Endodermal cell (in vitro differentiated cells): ENCODE data around the gene RBM25. TPM values are rescaled to one million over a fixed set of nuclear protein-coding genes. Genes with fewer than 3 reads are reported as not detected.
A peak's percentile ranks its signal among the peaks of the same experiment; 100 is the strongest.
"Not testable (repeated sequence)": the region's sequence is repeated elsewhere in the genome, so short reads cannot be mapped to it uniquely, and the experiment has no call there.

Experiments used
- DNase-seq: peaks from one replicate; pipeline ENCODE4 v3.0.0-alpha.2; 2017
- H3K27ac ChIP-seq: 2 replicates; pipeline ENCODE4 v1.5.1; 2013; ENCODE audit warnings: mild to moderate bottlenecking, low read depth, low read length, moderate library complexity
- H3K27me3 ChIP-seq: 2 replicates; pipeline ENCODE4 v1.6.1; 2013; ENCODE audit warnings: mild to moderate bottlenecking, low read length, moderate library complexity; ENCODE audit not compliant: insufficient read depth, control insufficient read depth, poor library complexity, severe bottlenecking
- H3K36me3 ChIP-seq: 2 replicates; pipeline ENCODE4 v1.7.0; 2013; ENCODE audit warnings: mild to moderate bottlenecking, low read length, moderate library complexity; ENCODE audit not compliant: control insufficient read depth, insufficient read depth
- H3K4me1 ChIP-seq: one replicate; pipeline ENCODE4 v1.7.0; 2013; ENCODE audit warnings: low read length; ENCODE audit not compliant: control insufficient read depth, insufficient read depth
- H3K4me3 ChIP-seq: 2 replicates; pipeline ENCODE4 v1.5.1; 2013; ENCODE audit warnings: mild to moderate bottlenecking, low read length, moderate library complexity
- H3K9ac ChIP-seq: 2 replicates; pipeline ENCODE4 v1.6.1; 2013; ENCODE audit warnings: mild to moderate bottlenecking, low read length, moderate library complexity; ENCODE audit not compliant: poor library complexity, severe bottlenecking; ENCODE audit errors: extremely low read depth
- H3K9me3 ChIP-seq: 2 replicates; pipeline ENCODE4 v1.6.1; 2013; ENCODE audit warnings: mild to moderate bottlenecking, low read length, moderate library complexity; ENCODE audit not compliant: control insufficient read depth
- H3K27ac Mint-ChIP-seq: 2 replicates; pipeline ENCODE4 v1.8.0; 2020; ENCODE audit warnings: mixed read lengths
- H3K27me3 Mint-ChIP-seq: 2 replicates; pipeline ENCODE4 v1.8.0; 2021; ENCODE audit warnings: mild to moderate bottlenecking, mixed read lengths; ENCODE audit not compliant: insufficient read depth
- H3K36me3 Mint-ChIP-seq: 2 replicates; pipeline ENCODE4 v1.8.0; 2020; ENCODE audit warnings: low read depth, mixed read lengths
- H3K4me1 Mint-ChIP-seq: 2 replicates; pipeline ENCODE4 v1.8.0; 2020; ENCODE audit warnings: mixed read lengths
- H3K4me3 Mint-ChIP-seq: 2 replicates; pipeline ENCODE4 v1.8.0; 2020; ENCODE audit warnings: mild to moderate bottlenecking, moderate library complexity, mixed read lengths
- H3K9me3 Mint-ChIP-seq: 2 replicates; pipeline ENCODE4 v1.8.0; 2020; ENCODE audit warnings: mild to moderate bottlenecking, mixed read lengths
- CTCF ChIP-seq: fragments of 200-600 bp; sonication (generic); conservative IDR thresholded peaks from 2 replicates; pipeline ENCODE4 v1.5.0; 2021; ENCODE audit warnings: antibody characterized with exemption, mild to moderate bottlenecking
- WGBS, 2 experiments: methylation state at CpG; one replicate each; pipeline versions ENCODE4 v1.1.5 to v1.1.7; 2013; ENCODE audit warnings: missing lambda C conversion rate in 2 of 2, mixed read lengths in 1 of 2; ENCODE audit not compliant: insufficient coverage in 1 of 2, insufficient read length in 1 of 2; 5-methylcytosine and 5-hydroxymethylcytosine counted together
- long read RNA-seq, 4 experiments: library from polyadenylated mRNA in 2 of 4; library from RNA in 1 of 4; library from capped mRNA in 1 of 4; stranded (forward) in 3 of 4; unstranded in 1 of 4; transcript quantifications; one replicate each; pipeline ENCODE4 v2.0.0, GENCODE V29; 2020 to 2021; ENCODE audit warnings: inconsistent platforms in 1 of 4
- polyA plus RNA-seq, 2 experiments: library from polyadenylated mRNA; stranded (reverse); fragments of 50-300 nt; gene quantifications; one replicate each; pipeline ENCODE4 v1.2.3, GENCODE V29; 2013
- total RNA-seq, 2 donors: library from RNA; stranded (reverse); fragmentation: NEBNext Ultra II Directional in 1 of 2; extraction: Animal tissue kit (Norgen Biotek cat#: 25700) in 1 of 2; gene quantifications; 2 replicates in 1 of 2; 3 replicates in 1 of 2; pipeline ENCODE4 v1.2.1, GENCODE V29; 2021

Gene RBM25
- 100 to 1,000 TPM; 132 to 164 TPM for total RNA-seq
- 120 TPM for polyA plus RNA-seq (2013, experiment 1 of 2)
- polyA plus RNA-seq (2013, experiment 2 of 2): 102 TPM
- long read RNA-seq, experiment 1, partial matches to known transcripts: 39 of 44 reads
- long read RNA-seq, experiment 1, other reads (novel, unspliced or antisense): 5 of 44 reads
- long read RNA-seq, experiment 2, full-length matches to known transcripts: 64 of 175 reads
- long read RNA-seq, experiment 2, partial matches to known transcripts: 62 of 175 reads
- long read RNA-seq, experiment 2, other reads (novel, unspliced or antisense): 49 of 175 reads
- long read RNA-seq, experiment 3, transcript RBM25-203 (9 exons, 2,470 nt): major isoform, 47 of 135 reads
- long read RNA-seq, experiment 3, partial matches to known transcripts: 60 of 135 reads
- long read RNA-seq, experiment 3, other reads (novel, unspliced or antisense): 28 of 135 reads
- long read RNA-seq, experiment 4, full-length matches to known transcripts: 19 of 236 reads
- long read RNA-seq, experiment 4, partial matches to known transcripts: 189 of 236 reads
- long read RNA-seq, experiment 4, other reads (novel, unspliced or antisense): 28 of 236 reads

- Mint-ChIP-seq H3K27me3 (no peaks in the 10 kb centered on the region), H3K4me3 (no peak within 1 kb of the TSS), H3K4me1 (peaks cover 22% of the 10 kb centered on the region), H3K36me3 (peaks cover 24% of the 10 kb centered on the region), H3K9me3 (no peaks in the 10 kb centered on the region), H3K27ac (no peak within 1 kb of the TSS)
- Histone ChIP-seq H3K27me3 (no peaks in the 10 kb centered on the region), H3K4me1 (no peaks in the 10 kb centered on the region), H3K9me3 (no peaks in the 10 kb centered on the region), H3K27ac (peak within 1 kb of the TSS; percentile 94), H3K4me3 (peak within 1 kb of the TSS; percentile 96), H3K36me3 (peaks cover 29% of the 10 kb centered on the region), H3K9ac (peak within 1 kb of the TSS; percentile 95)
- DNase-seq: peak; percentile 99
- no peak for TF ChIP-seq CTCF
- WGBS, 2 experiments: 0 to 1% methylated on average over 24 to 56 of the region's 57 CpGs
These were observed at the start of gene RBM25 for GRCh38 chr14:73058224-73058921. TSS of gene RBM25 (plus strand) at chr14:73058534. CDS start at chr14:73071642, 13,108 bp downstream.

GRCh38 chr14:73011189-73011588, 47.1 kb upstream of the RBM25 start:
- H3K27me3 ChIP-seq, H3K9me3 ChIP-seq, H3K27ac Mint-ChIP-seq, H3K9me3 Mint-ChIP-seq, H3K9ac ChIP-seq, H3K27me3 Mint-ChIP-seq, H3K4me1 Mint-ChIP-seq, H3K27ac ChIP-seq, DNase-seq, H3K4me3 ChIP-seq, H3K4me3 Mint-ChIP-seq, H3K4me1 ChIP-seq: not testable (repeated sequence)
- WGBS, 2 experiments: 89 to 94% methylated on average over 6 to 7 of the region's 7 CpGs
- H3K36me3 ChIP-seq: peaks cover 41% of the 10 kb centered on the region
- peaks cover 38% of the 10 kb centered on the region for H3K36me3 Mint-ChIP-seq

- Histone ChIP-seq H3K27ac (no peak overlapping the region), H3K4me1 (no peaks in the 10 kb centered on the region), H3K27me3 (no peaks in the 10 kb centered on the region), H3K9ac (no peak overlapping the region), H3K9me3 (no peaks in the 10 kb centered on the region), H3K36me3 (peaks cover 36% of the 10 kb centered on the region), H3K4me3 (no peak overlapping the region)
- WGBS, 2 experiments: 73 to 100% methylated on average over 1 to 2 of the region's 2 CpGs
- H3K36me3 Mint-ChIP-seq: peaks cover 34% of the 10 kb centered on the region
- peaks cover 5% of the 10 kb centered on the region for H3K4me1 Mint-ChIP-seq
- TF ChIP-seq CTCF: no peak
- no peak overlapping the region for H3K27ac Mint-ChIP-seq
- DNase-seq: no peak
- no peak overlapping the region for H3K4me3 Mint-ChIP-seq
- no peaks in the 10 kb centered on the region for H3K27me3 Mint-ChIP-seq
- no peaks in the 10 kb centered on the region for H3K9me3 Mint-ChIP-seq
These were observed 44.2 kb upstream of the RBM25 start for GRCh38 chr14:73014105-73014504.

GRCh38 chr14:73015552-73015951, 42.8 kb upstream of the RBM25 start:
- 96 to 98% methylated on average over 14 of the region's 14 CpGs for WGBS, 2 experiments
- H3K4me3 ChIP-seq, H3K27ac Mint-ChIP-seq, H3K27ac ChIP-seq, H3K4me3 Mint-ChIP-seq, H3K9ac ChIP-seq, H3K4me1 Mint-ChIP-seq, H3K4me1 ChIP-seq, H3K27me3 Mint-ChIP-seq, H3K9me3 ChIP-seq, DNase-seq, H3K27me3 ChIP-seq, H3K9me3 Mint-ChIP-seq: not testable (repeated sequence)
- peaks cover 31% of the 10 kb centered on the region for H3K36me3 ChIP-seq
- H3K36me3 Mint-ChIP-seq: peaks cover 39% of the 10 kb centered on the region

GRCh38 chr14:73016011-73016410, 42.3 kb upstream of the RBM25 start:
- H3K27me3 Mint-ChIP-seq, H3K9me3 Mint-ChIP-seq, H3K4me3 Mint-ChIP-seq, H3K27ac Mint-ChIP-seq, H3K27ac ChIP-seq, H3K27me3 ChIP-seq, DNase-seq, H3K4me3 ChIP-seq, H3K9ac ChIP-seq, H3K9me3 ChIP-seq, H3K4me1 Mint-ChIP-seq, H3K4me1 ChIP-seq: not testable (repeated sequence)
- H3K36me3 Mint-ChIP-seq: peaks cover 39% of the 10 kb centered on the region
- peaks cover 35% of the 10 kb centered on the region for H3K36me3 ChIP-seq
- WGBS, 2 experiments: 92 to 96% methylated on average over 10 of the region's 10 CpGs
